Lower lobe of right lung (tissue), 2 donors: ENCODE measurements around the gene CAMSAP2. TPM values are rescaled to one million over a fixed set of nuclear protein-coding genes. Genes with fewer than 3 reads are reported as not detected.
A peak's percentile ranks its signal among the peaks of the same experiment; 100 is the strongest.

Experiments used
- ATAC-seq, 2 donors: fragments of 200-7000 bp; cut with Tn5 transposase; one replicate each; pipeline ENCODE4 v1.9.1; 2020 to 2022; ENCODE audit warnings: mild to moderate bottlenecking in 2 of 2, moderate library complexity in 2 of 2
- DNase-seq: peaks from one replicate; pipeline ENCODE4 v3.0.0-alpha.2; 2020
- H3K27ac ChIP-seq: fragments of 200-600 bp; one replicate; pipeline ENCODE4 v1.8.0; 2022
- H3K27me3 ChIP-seq: fragments of 200-600 bp; one replicate; pipeline ENCODE4 v1.8.0; 2022; ENCODE audit warnings: low read depth
- H3K36me3 ChIP-seq: fragments of 200-600 bp; one replicate; pipeline ENCODE4 v1.8.0; 2022; ENCODE audit warnings: mild to moderate bottlenecking
- H3K4me1 ChIP-seq: fragments of 200-600 bp; one replicate; pipeline ENCODE4 v1.8.0; 2022
- H3K4me3 ChIP-seq: fragments of 200-600 bp; one replicate; pipeline ENCODE4 v1.8.0; 2022; ENCODE audit warnings: mild to moderate bottlenecking
- H3K9me3 ChIP-seq: fragments of 200-600 bp; one replicate; pipeline ENCODE4 v1.8.0; 2022
- intact Hi-C: fragments of 100-400 bp; cut with DNase I; formaldehyde crosslinking; loops from one replicate; pipeline ENCODE4 v1.11.0; 2022
- total RNA-seq: library from RNA; stranded (reverse); fragmentation: NEBNext Ultra II Directional; extraction: Animal tissue kit (Norgen Biotek cat#: 25700); gene quantifications from one replicate; pipeline ENCODE4 v1.2.1, GENCODE V29; 2021
- TF ChIP-seq, protein P1 (sequence below): fragments of 200-600 bp; IDR thresholded peaks from one replicate; pipeline ENCODE4 v1.8.0; 2022; ENCODE audit warnings: antibody characterized with exemption, mild to moderate bottlenecking
- donor health status: DM: no; HTN: yes; CAD: no; lungs with severe emphysema.

Gene CAMSAP2
- total RNA-seq, 1 donor from 2014 or later: 30.7 TPM

DNA sequence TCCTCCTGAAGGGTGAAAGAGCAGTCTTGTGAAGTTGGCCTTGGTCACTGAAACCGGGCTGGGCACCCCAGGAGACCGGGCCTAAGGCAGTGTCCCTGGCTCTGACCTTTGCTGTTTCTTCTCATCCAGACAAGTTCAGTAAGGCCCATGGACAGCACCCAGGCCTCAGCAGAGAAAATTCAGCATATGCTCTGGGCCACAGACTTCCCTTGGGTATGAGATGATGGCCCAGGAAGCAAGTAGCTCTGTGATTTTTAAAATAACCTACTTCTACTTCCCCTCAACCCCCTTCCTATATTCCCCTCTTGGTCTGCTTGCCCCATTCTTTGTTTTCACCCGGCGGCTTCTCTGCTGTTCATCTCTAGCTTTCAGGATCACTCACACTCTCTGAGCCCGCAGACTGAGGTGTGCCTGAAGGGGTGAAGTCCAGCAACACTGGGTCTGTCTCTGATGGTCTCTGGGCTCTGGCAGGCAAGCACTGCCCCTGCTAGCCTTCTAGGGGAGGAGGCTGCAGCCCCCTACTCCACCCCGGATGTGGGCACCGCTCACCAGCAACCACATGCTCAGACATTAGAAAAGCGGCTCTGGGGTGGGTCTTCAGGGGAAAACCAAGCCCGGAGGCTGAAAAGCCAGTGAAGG, 131.2 kb downstream of the CAMSAP2 start:
- peaks cover 40% of the 10 kb centered on the region for H3K27me3 ChIP-seq
- TF ChIP-seq, protein P1, sequence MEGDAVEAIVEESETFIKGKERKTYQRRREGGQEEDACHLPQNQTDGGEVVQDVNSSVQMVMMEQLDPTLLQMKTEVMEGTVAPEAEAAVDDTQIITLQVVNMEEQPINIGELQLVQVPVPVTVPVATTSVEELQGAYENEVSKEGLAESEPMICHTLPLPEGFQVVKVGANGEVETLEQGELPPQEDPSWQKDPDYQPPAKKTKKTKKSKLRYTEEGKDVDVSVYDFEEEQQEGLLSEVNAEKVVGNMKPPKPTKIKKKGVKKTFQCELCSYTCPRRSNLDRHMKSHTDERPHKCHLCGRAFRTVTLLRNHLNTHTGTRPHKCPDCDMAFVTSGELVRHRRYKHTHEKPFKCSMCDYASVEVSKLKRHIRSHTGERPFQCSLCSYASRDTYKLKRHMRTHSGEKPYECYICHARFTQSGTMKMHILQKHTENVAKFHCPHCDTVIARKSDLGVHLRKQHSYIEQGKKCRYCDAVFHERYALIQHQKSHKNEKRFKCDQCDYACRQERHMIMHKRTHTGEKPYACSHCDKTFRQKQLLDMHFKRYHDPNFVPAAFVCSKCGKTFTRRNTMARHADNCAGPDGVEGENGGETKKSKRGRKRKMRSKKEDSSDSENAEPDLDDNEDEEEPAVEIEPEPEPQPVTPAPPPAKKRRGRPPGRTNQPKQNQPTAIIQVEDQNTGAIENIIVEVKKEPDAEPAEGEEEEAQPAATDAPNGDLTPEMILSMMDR: no peak
- no peak for DNase-seq
- intact Hi-C loops: no loop called here
- ATAC-seq: no peak
- no peaks in the 10 kb centered on the region for H3K36me3 ChIP-seq
- no peaks in the 10 kb centered on the region for H3K9me3 ChIP-seq
- H3K4me3 ChIP-seq: no peak overlapping the region
- H3K4me1 ChIP-seq: peaks cover 14% of the 10 kb centered on the region
- H3K27ac ChIP-seq: no peak overlapping the region

DNA sequence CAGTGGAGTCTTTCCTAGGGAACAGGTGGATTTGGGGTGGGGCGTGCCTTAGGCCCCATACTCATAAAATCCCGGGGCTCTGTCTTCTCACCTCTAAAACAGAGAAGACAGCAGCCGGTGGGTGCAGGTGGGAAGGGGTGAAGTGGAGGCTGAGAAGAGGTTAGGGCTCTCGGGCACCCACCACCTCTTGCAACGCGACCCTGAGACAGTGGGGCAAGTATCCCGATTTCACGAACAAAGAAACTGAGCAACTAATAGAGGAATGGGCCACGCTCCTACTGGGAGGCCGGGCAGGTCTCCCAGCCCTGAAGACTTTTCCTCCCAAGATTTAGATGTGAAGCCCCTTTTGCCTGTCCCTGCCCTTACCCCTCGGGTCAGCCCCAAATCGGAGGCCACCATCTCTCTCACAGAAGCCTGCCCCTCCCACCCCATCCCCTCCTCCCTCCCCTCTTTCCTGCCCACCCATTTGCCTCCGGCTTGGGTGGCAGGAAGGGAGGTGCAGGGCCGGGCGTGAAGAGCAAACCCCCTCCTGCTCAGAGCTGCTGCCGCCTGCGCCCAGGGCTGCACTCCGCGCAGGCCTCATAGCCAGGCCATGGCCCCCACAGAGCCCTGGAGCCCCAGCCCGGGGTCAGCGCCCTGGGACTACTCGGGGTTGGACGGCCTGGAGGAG, 133.9 kb downstream of the CAMSAP2 start, which contains the start of gene GPR25:
Gene GPR25, plus strand, starts transcription at position 536 of the 670 bp plus-strand sequence. Its CDS starts 57 bp downstream, at position 593.
- no peaks in the 10 kb centered on the region for H3K36me3 ChIP-seq
- no peak within 1 kb of the TSS for H3K27ac ChIP-seq
- DNase-seq (no peak), ATAC-seq (peak in 1 of 2 donors; percentile 51)
- intact Hi-C loops: no loop called here
- no peaks in the 10 kb centered on the region for H3K9me3 ChIP-seq
- TF ChIP-seq, protein P1: no peak
- H3K4me1 ChIP-seq: peaks cover 14% of the 10 kb centered on the region
- H3K27me3 ChIP-seq: peaks cover 50% of the 10 kb centered on the region
- H3K4me3 ChIP-seq: peak within 1 kb of the TSS; percentile 41

DNA sequence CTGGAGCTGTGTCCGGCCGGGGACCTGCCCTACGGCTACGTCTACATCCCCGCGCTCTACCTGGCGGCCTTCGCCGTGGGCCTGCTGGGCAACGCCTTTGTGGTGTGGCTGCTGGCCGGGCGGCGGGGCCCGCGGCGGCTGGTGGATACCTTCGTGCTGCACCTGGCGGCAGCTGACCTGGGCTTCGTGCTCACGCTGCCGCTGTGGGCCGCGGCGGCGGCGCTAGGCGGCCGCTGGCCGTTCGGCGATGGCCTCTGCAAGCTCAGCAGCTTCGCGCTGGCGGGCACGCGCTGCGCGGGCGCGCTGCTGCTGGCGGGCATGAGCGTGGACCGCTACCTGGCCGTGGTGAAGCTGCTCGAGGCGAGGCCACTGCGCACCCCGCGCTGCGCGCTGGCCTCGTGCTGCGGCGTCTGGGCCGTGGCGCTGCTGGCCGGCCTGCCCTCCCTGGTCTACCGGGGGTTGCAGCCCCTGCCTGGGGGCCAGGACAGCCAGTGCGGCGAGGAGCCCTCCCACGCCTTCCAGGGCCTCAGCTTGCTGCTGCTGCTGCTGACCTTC, 134.5 kb downstream of the CAMSAP2 start:
- intact Hi-C loops: no loop called here
- Histone ChIP-seq H3K9me3 (no peaks in the 10 kb centered on the region), H3K27ac (no peak overlapping the region), H3K27me3 (peaks cover 55% of the 10 kb centered on the region), H3K36me3 (no peaks in the 10 kb centered on the region), H3K4me1 (peaks cover 14% of the 10 kb centered on the region), H3K4me3 (peak overlapping the region; percentile 41)
- ATAC-seq (peak; percentile 45 to 50), DNase-seq (no peak)
- TF ChIP-seq, protein P1: no peak

DNA sequence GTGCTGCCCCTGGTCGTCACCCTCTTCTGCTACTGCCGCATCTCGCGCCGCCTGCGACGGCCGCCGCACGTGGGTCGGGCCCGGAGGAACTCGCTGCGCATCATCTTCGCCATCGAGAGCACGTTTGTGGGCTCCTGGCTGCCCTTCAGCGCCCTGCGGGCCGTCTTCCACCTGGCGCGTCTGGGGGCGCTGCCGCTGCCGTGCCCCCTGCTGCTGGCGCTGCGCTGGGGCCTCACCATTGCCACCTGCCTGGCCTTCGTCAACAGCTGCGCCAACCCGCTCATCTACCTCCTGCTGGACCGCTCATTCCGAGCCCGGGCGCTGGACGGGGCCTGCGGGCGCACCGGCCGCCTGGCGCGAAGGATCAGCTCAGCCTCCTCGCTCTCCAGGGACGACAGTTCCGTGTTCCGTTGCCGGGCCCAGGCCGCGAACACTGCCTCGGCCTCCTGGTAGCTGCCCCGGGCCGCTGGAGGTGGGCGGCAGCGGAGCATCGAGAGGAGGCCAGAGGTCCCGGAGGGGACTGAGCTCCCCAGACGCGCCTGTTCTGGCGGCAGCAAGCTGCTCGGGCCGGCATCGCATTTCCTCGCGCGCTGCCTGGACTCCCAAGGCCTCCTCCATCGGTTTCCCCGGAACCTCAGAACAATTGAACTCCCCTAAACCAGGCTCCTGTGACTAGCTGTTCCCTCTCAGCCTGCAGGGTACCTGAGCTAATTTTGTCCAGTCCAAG, 135.1 kb downstream of the CAMSAP2 start:
- H3K27me3 ChIP-seq: peaks cover 55% of the 10 kb centered on the region
- peaks cover 14% of the 10 kb centered on the region for H3K4me1 ChIP-seq
- ATAC-seq (peak; percentile 31 to 32), DNase-seq (no peak)
- H3K27ac ChIP-seq: no peak overlapping the region
- H3K4me3 ChIP-seq: peak overlapping the region; percentile 41
- TF ChIP-seq, protein P1: no peak
- no peaks in the 10 kb centered on the region for H3K9me3 ChIP-seq
- no peaks in the 10 kb centered on the region for H3K36me3 ChIP-seq
- intact Hi-C loops: no loop called here

DNA sequence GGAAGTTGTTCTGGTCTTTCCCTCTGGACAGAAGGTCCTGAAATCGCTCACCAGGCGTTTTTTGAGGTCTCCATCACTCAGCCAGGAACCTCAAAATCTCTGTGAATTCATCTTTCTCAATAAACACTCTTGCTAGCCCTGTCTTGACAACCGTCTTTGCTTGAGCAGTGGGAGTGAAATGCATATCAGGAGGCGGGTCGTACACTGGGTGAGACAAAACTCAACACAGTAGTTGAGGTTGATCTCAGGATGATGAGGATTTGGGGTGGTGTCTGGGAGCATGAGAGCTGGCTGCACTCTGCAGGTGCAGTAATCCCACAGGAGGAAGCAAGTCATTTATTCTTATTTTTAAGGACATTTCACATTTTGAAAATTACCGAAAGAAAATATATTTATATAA, 136.0 kb downstream of the CAMSAP2 start:
- TF ChIP-seq, protein P1: no peak
- H3K27ac ChIP-seq: no peak overlapping the region
- H3K4me1 ChIP-seq: peaks cover 14% of the 10 kb centered on the region
- DNase-seq: no peak
- intact Hi-C loops: no loop called here
- H3K36me3 ChIP-seq: no peaks in the 10 kb centered on the region
- H3K27me3 ChIP-seq: peaks cover 51% of the 10 kb centered on the region
- H3K4me3 ChIP-seq: no peak overlapping the region
- no peaks in the 10 kb centered on the region for H3K9me3 ChIP-seq
- ATAC-seq: no peak
